HepG2 (cell line): ENCODE measurements around the gene RAC3. TPM values are rescaled to one million over a fixed set of nuclear protein-coding genes. Genes with fewer than 3 reads are reported as not detected.
A peak's percentile ranks its signal among the peaks of the same experiment; 100 is the strongest.

Experiments used
- BCLAF1 ChIP-seq: fragments of 450-650 bp; IDR thresholded peaks from 2 replicates; pipeline ENCODE4 v1.6.1; 2017; ENCODE audit warnings: mild to moderate bottlenecking
- CHD2 ChIP-seq: IDR thresholded peaks from 2 replicates; pipeline ENCODE4 v1.6.1; 2011; ENCODE audit warnings: low read depth, low read length, improper control_type of control experiment
- FOXA3 ChIP-seq: IDR thresholded peaks from 2 replicates; pipeline ENCODE4 v1.6.1; 2016; ENCODE audit warnings: missing genetic modification reagents, missing compliant biosample characterization
- KDM2A ChIP-seq: sonication (generic); formaldehyde crosslinking; IDR thresholded peaks from 2 replicates; pipeline ENCODE4 v1.4.0; 2020; ENCODE audit warnings: low read depth, missing genetic modification reagents, borderline replicate concordance
- SSRP1 ChIP-seq: IDR thresholded peaks from 2 replicates; pipeline ENCODE4 v1.6.1; 2016; ENCODE audit warnings: control low read depth
- THAP11 ChIP-seq: IDR thresholded peaks from 2 replicates; pipeline ENCODE4 v1.6.1; 2016; ENCODE audit warnings: missing biosample characterization, missing genetic modification reagents
- ZHX2 ChIP-seq, 2 experiments: sonication (generic) in 1 of 2; formaldehyde crosslinking in 1 of 2; IDR thresholded peaks; 2 replicates each; pipeline versions ENCODE4 v1.6.1 to v1.9.0; 2014 to 2022; ENCODE audit warnings: antibody characterized with exemption in 1 of 2, borderline replicate concordance in 1 of 2, inconsistent platforms in 1 of 2, low read depth in 1 of 2, missing genetic modification reagents in 1 of 2
- ZKSCAN1 ChIP-seq: fragments of 150-350 bp; IDR thresholded peaks from 2 replicates; pipeline ENCODE4 v1.6.1; 2014; ENCODE audit warnings: low read length
- ZNF292 ChIP-seq: sonication (generic); formaldehyde crosslinking; IDR thresholded peaks from 2 replicates; pipeline ENCODE4 v1.8.1; 2022; ENCODE audit warnings: mild to moderate bottlenecking, low read depth, missing genetic modification reagents, borderline replicate concordance
- ZNF530 ChIP-seq: sonication (generic); formaldehyde crosslinking; IDR thresholded peaks from 2 replicates; pipeline ENCODE4 v1.5.0; 2020; ENCODE audit warnings: low read depth, mild to moderate bottlenecking, missing genetic modification reagents
- ZNF704 ChIP-seq: sonication (generic); formaldehyde crosslinking; IDR thresholded peaks from 2 replicates; pipeline ENCODE4 v1.8.1; 2023; ENCODE audit warnings: mild to moderate bottlenecking, inconsistent platforms, moderate library complexity, missing genetic modification reagents, borderline replicate concordance
- ZNF772 ChIP-seq: sonication (generic); formaldehyde crosslinking; IDR thresholded peaks from 2 replicates; pipeline ENCODE4 v1.5.0; 2020; ENCODE audit warnings: mild to moderate bottlenecking, missing genetic modification reagents
- polyA plus RNA-seq, 8 experiments: library from polyadenylated mRNA; depleted of rRNA in 3 of 8; stranded (reverse) in 7 of 8; unstranded in 1 of 8; fragments of >200 nt; fragmentation: Illumina TruSeq in 4 of 8; extraction: Trizol in 4 of 8; gene quantifications; 2 replicates each; pipeline versions ENCODE4 v1.2.1 to v1.2.3, GENCODE V29; 2011 to 2016; ENCODE audit warnings: low read depth in 4 of 8, missing spikeins in 1 of 8, mixed read lengths in 1 of 8; ENCODE audit not compliant: insufficient read depth in 1 of 8
- total RNA-seq, 5 experiments: library from RNA; depleted of rRNA; stranded (reverse); fragments of >200 nt; fragmentation: Illumina TruSeq; extraction: Trizol; gene quantifications; 2 replicates each; pipeline ENCODE4 v1.2.3, GENCODE V29; 2016; ENCODE audit warnings: low read depth in 1 of 5
- TF ChIP-seq, protein P1 (sequence below): sonication (generic); formaldehyde crosslinking; IDR thresholded peaks from 2 replicates; pipeline ENCODE4 v1.4.0; 2020; ENCODE audit warnings: missing genetic modification reagents, mild to moderate bottlenecking, borderline replicate concordance
- TF ChIP-seq, protein P2 (sequence below): sonication (generic); formaldehyde crosslinking; IDR thresholded peaks from 2 replicates; pipeline ENCODE4 v1.8.1; 2023; ENCODE audit warnings: mild to moderate bottlenecking, missing genetic modification reagents, borderline replicate concordance
- TF ChIP-seq, protein P3 (sequence below): sonication (generic); formaldehyde crosslinking; IDR thresholded peaks from 2 replicates; pipeline ENCODE4 v1.8.1; 2023; ENCODE audit warnings: mild to moderate bottlenecking, missing genetic modification reagents

Gene RAC3
- total and polyA plus RNA-seq, 2 of the 13 experiments (the other 11 are each of a cell fraction or from before 2014, with no cell fraction given), result 10.5 to 21.3 TPM

DNA sequence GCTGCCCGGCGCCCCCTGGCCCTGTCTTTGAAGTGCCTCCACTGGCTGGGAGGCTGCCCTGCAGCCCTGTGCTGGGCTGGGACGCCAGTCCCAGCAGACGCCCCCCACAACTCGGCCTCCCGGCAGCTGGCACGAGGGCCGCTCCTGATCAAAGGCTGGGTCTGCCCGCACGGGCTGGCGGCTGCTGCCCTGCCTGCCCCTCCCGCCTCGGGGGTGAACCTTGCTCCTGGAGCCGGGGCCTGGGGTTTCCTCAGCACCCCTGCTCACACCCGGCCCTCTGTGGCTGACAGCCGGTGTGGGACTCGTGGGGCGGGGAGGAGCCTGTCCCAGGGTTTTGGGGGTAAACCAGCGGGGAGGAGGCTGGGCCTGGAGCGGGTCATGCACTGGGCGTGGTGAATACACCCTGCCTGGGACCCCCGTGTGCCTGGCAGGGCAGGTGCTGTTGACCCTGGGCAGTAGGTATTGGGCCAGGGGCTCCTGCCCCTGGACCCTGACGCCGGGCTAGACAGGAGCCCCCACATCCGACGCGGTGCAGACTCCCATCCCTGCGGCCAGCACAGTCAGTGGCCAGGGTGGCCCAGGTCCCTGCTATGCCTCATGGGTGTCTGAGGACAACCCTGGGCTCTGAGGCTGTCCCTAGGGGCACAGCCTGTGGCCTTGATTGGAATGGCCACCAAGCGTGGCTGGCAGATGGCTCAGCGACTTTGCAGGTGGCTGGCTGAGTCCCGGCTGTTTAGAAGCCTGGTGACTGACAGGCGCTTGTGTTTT is 30.5 kb upstream of the RAC3 start (continued):
- TF ChIP-seq FOXA3 (peak; percentile 89), CHD2 (0 out of 2 replicates have a peak, but pooled peaks have one; percentile 24), ZNF292 (peak; percentile 35; the same call in 1 of the 2 replicates), THAP11 (CRISPR knock-in tag) (peak; percentile 82), BCLAF1 (no peak), ZKSCAN1 (no peak), SSRP1 (CRISPR knock-in tag) (peak; percentile 76), ZNF772 (peak; percentile 19; the same call in 1 of the 2 replicates), ZHX2 (IDR thresholded peaks at IDR 0.05; ENCODE audit: low read depth) (peak; percentile 28; the same call in 1 of the 2 replicates), ZHX2 (CRISPR knock-in tag; IDR thresholded peaks at IDR 0.05; ENCODE audit: borderline replicate concordance) (no peak; the same call in 1 of the 2 replicates), ZNF530 (CRISPR knock-in tag) (0 out of 2 replicates have a peak, but pooled peaks have one; percentile 66), ZNF704 (CRISPR knock-in tag) (peak; percentile 56), KDM2A (peak; percentile 79; the same call in 1 of the 2 replicates)
- TF ChIP-seq, protein P1, sequence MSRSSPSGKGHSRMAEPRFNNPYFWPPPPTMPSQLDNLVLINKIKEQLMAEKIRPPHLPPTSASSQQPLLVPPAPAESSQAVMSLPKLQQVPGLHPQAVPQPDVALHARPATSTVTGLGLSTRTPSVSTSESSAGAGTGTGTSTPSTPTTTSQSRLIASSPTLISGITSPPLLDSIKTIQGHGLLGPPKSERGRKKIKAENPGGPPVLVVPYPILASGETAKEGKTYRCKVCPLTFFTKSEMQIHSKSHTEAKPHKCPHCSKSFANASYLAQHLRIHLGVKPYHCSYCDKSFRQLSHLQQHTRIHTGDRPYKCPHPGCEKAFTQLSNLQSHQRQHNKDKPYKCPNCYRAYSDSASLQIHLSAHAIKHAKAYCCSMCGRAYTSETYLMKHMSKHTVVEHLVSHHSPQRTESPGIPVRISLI, result no peak; the same call in 1 of the 2 replicates
- TF ChIP-seq, protein P2, sequence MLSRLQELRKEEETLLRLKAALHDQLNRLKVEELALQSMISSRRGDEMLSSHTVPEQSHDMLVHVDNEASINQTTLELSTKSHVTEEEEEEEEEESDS, result peak; percentile 92; the same call in 1 of the 2 replicates
- TF ChIP-seq, protein P3, sequence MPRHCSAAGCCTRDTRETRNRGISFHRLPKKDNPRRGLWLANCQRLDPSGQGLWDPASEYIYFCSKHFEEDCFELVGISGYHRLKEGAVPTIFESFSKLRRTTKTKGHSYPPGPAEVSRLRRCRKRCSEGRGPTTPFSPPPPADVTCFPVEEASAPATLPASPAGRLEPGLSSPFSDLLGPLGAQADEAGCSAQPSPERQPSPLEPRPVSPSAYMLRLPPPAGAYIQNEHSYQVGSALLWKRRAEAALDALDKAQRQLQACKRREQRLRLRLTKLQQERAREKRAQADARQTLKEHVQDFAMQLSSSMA (CRISPR knock-in tag), result peak; percentile 76; the same call in 1 of the 2 replicates
